ENCODE data around the gene KRT7.
A peak's percentile ranks its signal among the peaks of the same experiment; 100 is the strongest.

KRT7 gene

DNA sequence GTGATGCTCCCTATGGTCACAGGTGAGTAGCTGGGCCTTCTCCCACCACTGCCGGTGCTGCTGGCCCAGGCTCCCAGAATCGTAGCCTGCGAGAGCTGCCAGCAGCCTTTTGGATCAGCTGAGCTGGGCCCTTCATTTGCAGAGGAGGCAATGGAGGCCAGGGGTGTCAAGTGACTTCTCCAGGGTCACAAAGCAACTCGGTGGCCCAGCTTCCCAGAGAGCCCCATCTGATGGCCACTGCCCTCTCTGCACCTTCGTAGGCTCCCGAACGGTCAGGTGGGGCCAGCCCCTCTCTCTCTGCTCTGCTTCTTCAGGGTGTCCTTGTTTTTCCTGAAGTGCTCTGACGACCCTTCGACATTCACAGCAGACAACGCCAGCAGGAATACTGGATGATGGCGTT, 45.8 kb upstream of the KRT7 start:
- H3K4me3 ChIP-seq (ENCODE audit: low read length) = no peak overlapping the region
- DNase-seq (ENCODE audit: low read depth) = no peak
- TF ChIP-seq, protein P1, sequence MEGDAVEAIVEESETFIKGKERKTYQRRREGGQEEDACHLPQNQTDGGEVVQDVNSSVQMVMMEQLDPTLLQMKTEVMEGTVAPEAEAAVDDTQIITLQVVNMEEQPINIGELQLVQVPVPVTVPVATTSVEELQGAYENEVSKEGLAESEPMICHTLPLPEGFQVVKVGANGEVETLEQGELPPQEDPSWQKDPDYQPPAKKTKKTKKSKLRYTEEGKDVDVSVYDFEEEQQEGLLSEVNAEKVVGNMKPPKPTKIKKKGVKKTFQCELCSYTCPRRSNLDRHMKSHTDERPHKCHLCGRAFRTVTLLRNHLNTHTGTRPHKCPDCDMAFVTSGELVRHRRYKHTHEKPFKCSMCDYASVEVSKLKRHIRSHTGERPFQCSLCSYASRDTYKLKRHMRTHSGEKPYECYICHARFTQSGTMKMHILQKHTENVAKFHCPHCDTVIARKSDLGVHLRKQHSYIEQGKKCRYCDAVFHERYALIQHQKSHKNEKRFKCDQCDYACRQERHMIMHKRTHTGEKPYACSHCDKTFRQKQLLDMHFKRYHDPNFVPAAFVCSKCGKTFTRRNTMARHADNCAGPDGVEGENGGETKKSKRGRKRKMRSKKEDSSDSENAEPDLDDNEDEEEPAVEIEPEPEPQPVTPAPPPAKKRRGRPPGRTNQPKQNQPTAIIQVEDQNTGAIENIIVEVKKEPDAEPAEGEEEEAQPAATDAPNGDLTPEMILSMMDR (IDR thresholded peaks at IDR 0.05; ENCODE audit: insufficient read depth, low read depth, low read length, missing control alignments) = no peak

DNA sequence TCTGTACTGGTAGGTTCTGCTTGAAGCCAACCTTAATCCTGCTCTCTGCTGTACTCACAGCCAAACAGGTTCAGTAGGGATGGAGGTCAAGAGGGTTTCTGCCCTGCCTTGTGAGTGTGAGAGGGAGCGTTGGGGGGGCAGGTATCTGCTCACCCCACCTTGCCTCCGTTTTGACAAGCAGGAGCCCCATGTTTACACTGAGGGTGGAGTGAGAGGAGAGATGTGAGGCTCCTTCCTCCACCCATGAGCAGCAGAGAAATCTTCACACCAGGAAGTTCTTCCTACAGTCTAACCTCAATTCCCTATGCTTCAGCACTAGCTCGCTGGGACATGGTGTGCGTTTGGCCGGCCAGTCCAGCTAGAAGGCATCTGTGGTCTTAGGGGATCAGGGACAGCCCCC, 45.4 kb upstream of the KRT7 start:
- no peak overlapping the region for H3K4me3 ChIP-seq (ENCODE audit: low read length)
- no peak for DNase-seq (ENCODE audit: low read depth)
- TF ChIP-seq, protein P1 (IDR thresholded peaks at IDR 0.05; ENCODE audit: insufficient read depth, low read depth, low read length, missing control alignments) = no peak

DNA sequence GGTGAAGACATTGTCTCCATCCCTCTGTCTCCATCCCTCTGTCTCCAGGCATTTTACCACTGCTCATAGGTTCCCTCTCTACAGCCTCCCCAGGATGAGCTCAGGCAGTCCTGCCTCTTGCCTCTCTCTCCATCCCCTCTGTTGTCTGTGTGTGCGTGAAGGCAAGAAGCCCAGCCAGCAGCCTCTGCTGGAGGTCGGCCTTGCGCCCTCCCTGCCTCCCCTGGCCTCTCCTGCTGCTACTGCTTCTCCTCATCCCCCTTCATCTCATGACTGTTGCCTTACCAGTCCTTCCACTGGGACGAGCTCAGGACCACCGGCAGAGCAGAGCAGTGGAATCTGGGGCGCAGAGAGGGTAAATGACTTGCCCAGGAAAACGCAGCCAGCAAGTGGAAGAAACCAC, 44.4 kb upstream of the KRT7 start:
- TF ChIP-seq, protein P1 (IDR thresholded peaks at IDR 0.05; ENCODE audit: insufficient read depth, low read depth, low read length, missing control alignments) = no peak
- no peak overlapping the region for H3K4me3 ChIP-seq (ENCODE audit: low read length)

DNA sequence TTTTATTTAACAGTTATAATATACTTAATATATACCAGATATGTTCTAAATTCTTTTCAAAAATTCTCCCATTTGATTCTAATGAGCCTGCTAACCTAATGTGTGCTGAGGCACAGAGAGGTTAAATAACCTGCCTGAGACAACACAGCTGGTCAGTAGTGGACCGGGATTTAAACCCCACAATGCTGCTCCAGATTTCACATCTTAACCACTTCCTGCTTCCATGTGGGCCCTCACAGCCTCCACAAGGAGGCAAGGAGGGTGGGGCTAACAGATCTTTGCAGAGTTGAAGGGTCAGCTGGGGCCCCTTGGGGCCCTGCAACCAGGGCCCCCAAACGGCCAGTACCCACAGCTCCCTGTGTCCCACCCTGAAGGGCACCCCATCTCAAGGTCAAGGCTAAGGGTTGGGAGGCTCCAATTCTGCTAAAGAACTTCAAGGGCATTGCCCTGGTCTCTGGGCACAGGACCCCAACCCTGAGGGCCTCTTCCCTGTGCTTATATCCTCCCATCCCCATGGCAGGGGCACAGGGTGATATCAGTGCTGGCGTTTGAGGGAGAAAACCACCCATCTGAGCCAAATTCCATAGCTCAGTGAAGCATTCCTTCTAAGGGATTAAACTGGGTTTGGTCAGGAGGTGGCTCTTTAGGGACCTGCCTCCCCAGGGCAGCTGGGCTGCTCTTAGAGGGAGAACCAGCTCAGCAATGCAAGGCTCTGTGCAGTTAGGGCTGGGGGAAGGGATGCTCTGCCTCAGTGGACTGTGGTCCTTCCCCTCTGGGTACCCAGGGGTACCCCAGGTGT, 43.5 kb upstream of the KRT7 start:
- TF ChIP-seq, protein P1 (IDR thresholded peaks at IDR 0.05; ENCODE audit: insufficient read depth, low read depth, low read length, missing control alignments) = no peak
- peak overlapping the region; percentile 43 for H3K4me3 ChIP-seq (ENCODE audit: low read length)
- DNase-seq (ENCODE audit: low read depth) = no peak

More for the DNA sequence above, 44.4 kb upstream of the KRT7 start:
- DNase-seq (ENCODE audit: low read depth) = no peak

DNA sequence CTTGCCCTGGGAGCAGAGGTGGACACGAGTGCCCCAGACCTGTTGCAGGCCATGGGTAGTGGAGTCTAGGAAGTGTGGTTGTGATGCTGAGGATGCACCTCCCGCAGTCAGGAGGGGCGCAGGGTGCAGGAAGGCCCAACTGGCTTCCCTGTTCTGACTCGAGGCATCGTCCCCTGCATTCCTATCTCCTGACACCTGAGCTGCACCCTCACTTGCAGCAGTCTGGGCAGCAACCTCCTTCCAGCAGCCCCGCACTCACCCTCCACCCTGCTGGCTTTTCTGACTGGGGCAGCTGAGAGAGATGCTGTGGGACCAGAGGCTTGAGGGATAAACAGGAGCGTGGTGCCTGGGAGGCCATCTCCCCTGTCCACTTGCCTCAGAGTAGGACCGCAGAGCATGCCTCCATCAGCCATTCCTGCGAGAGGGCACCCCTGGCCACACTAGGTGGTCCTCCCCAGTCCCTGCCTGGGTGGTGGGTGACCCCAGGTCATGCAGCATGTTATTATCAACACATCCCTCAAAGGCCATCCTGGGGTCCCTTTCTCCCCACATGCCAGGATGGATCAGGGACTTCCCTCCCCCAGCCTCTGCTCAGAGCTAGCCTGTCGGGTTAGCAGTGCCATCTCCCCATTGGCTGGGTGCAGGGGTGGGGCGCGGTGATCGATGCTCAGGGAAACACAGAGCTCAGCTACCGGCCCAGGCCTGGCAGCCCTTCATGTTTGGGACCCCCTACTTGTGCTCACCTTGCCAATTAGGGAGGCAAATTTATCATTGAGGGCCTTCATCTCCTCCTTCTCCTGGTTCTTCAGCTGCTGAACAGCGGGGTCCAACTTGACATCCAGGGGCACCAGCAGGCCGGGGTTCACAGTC, 41.9 kb upstream of the KRT7 start:
- TF ChIP-seq, protein P1 (IDR thresholded peaks at IDR 0.05; ENCODE audit: insufficient read depth, low read depth, low read length, missing control alignments) = no peak
- peak overlapping the region; percentile 43 for H3K4me3 ChIP-seq (ENCODE audit: low read length)
- DNase-seq (ENCODE audit: low read depth) = peak; percentile 61

DNA sequence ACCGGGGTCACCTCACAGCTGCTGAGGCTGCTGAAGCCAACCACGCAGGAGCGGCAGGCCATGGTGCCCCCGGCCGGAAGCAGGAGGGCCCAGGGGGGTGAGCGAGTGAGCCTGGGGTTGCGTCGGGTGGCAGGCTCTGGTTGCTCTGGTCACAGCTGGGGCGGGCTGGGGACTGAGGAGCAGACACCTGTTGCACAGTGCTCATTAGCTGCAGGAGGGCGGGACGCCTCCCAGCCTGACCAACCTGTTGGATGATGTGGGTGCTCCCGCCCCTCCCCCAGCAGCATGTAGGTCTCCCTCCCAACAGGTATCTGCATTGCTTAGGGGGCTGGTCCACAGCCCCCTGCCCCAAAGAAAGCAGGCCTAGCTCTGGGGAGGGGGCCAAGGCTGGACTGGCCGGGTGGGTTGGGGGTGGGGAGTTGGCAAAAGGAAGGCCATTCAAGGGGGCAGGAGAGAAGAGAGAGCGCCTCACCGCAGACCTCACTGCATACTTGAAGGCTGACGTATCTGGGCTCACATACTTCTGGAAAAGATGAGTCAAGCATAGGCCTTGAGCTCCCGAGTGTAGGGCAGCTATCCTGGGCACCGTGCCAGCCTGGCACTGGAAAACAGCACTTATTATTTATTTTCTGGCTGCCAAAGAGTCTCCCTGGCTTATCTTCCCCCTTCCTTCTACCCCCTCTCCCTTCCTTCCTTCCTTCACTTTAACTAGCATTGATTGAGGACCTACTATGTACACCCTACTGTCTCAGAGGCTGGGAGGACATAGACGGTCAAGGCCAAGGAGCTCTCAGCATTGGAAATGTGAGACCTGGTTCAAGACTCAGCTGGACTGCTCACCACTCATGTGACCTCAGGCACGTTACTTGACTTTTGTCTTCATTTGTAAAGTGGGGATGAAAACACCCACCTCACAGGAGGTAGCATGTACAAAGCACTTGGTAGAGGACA, 40.9 kb upstream of the KRT7 start, which contains the start of gene KRT80:
Gene KRT80, minus strand, starts transcription at position 174 of the 951 bp plus-strand sequence. Its CDS starts 112 bp downstream, at position 62.
- TF ChIP-seq, protein P1 (IDR thresholded peaks at IDR 0.05; ENCODE audit: insufficient read depth, low read depth, low read length, missing control alignments) = no peak
- peak within 1 kb of the TSS; percentile 43 for H3K4me3 ChIP-seq (ENCODE audit: low read length)
- peak; percentile 98 for DNase-seq (ENCODE audit: low read depth)
